Measurements from ENCODE around the gene SND1. TPM values are rescaled to one million over a fixed set of nuclear protein-coding genes. Genes with fewer than 3 reads are reported as not detected.

SND1 gene
- total and polyA plus RNA-seq, 4 donors = 59.4 to 214 (median 84.1) TPM

- Histone ChIP-seq H3K9ac (ENCODE audit: low read depth in 1 of 2, low read length in 2 of 2) (no peak overlapping the region), H3K4me3 (ENCODE audit: low read depth in 1 of 3, low read length in 3 of 3) (no peak overlapping the region), H3K4me1 (ENCODE audit: control insufficient read depth in 4 of 4, insufficient read depth in 4 of 4, low read length in 3 of 4) (peaks cover 0 to 2% (median 0%) of the 10 kb centered on the region in 4 donors), H3K9me3 (ENCODE audit: control insufficient read depth in 4 of 4, low read length in 3 of 4) (no peaks in the 10 kb centered on the region), H3K27ac (ENCODE audit: low read depth in 1 of 2, low read length in 2 of 2) (no peak overlapping the region), H3K36me3 (ENCODE audit: control insufficient read depth in 4 of 4, insufficient read depth in 3 of 4, low read depth in 1 of 4, low read length in 3 of 4) (no peaks in the 10 kb centered on the region), H3K27me3 (ENCODE audit: control insufficient read depth in 4 of 4, insufficient read depth in 4 of 4, low read length in 3 of 4) (no peaks in the 10 kb centered on the region)
- TF ChIP-seq ZBTB33 (IDR thresholded peaks at IDR 0.05) (no peak), EGR1 (IDR thresholded peaks at IDR 0.05; ENCODE audit: low read depth in 2 of 2) (no peak), FOXA2 (IDR thresholded peaks at IDR 0.05) (no peak), JUND (IDR thresholded peaks at IDR 0.05) (no peak), CTCF (IDR thresholded peaks at IDR 0.05; ENCODE audit: low read depth, low read length, missing input control) (no peak), REST (IDR thresholded peaks at IDR 0.05) (no peak), ATF3 (IDR thresholded peaks at IDR 0.05) (no peak), NR2F2 (IDR thresholded peaks at IDR 0.05) (no peak), GABPA (IDR thresholded peaks at IDR 0.05 in 1 of 2, conservative IDR thresholded peaks at IDR 0.05 in 1 of 2) (no peak), RXRA (IDR thresholded peaks at IDR 0.05) (no peak), HNF4G (IDR thresholded peaks at IDR 0.05) (no peak), HNF4A (conservative IDR thresholded peaks at IDR 0.05) (no peak), MAX (IDR thresholded peaks at IDR 0.05) (no peak), YY1 (IDR thresholded peaks at IDR 0.05) (no peak), FOXA1 (IDR thresholded peaks at IDR 0.05) (no peak)
- DNase-seq (ENCODE audit: low spot score) = no peak
- WGBS = 79% methylated on average over 19 of the region's 19 CpGs
Observed at GRCh38 chr7:128112018-128112780, 460.2 kb downstream of the SND1 start.

Measured in liver (tissue), 9 donors.